SK-N-SH (cell line): Measurements from ENCODE around the gene VIM. TPM values are rescaled to one million over a fixed set of nuclear protein-coding genes. Genes with fewer than 3 reads are reported as not detected.

Source experiments
- CTCF ChIA-PET: fragments of 300-600, 350-600 bp; formaldehyde crosslinking; extraction: SDS; loops from one replicate; lab custom pipeline; 2021; lab: Yijun Ruan, JAX
- POLR2A ChIA-PET: fragments of 350-600 bp; sonication (Branson Sonifier 250); formaldehyde crosslinking; extraction: SDS; loops from one replicate; lab custom pipeline; 2020; ENCODE audit warnings: antibody characterized with exemption, inconsistent platforms; lab: Yijun Ruan, JAX
- DNase-seq: peaks from one replicate; pipeline ENCODE4 v3.0.0; 2012
- H2AFZ ChIP-seq: fragments of 200-600 bp; sonication (generic); 2 replicates; pipeline ENCODE4 v1.8.1; 2016; ENCODE audit warnings: antibody characterized with exemption, mild to moderate bottlenecking, low read depth
- H3F3A ChIP-seq: fragments of 200-600 bp; sonication (generic); replicated peaks from 2 replicates; pipeline ENCODE3; 2016; ENCODE audit warnings: antibody characterized with exemption, mild to moderate bottlenecking; ENCODE audit not compliant: insufficient read depth
- H3K27ac ChIP-seq, 2 experiments: fragments of 200-500 bp in 1 of 2; fragments of 200-600 bp in 1 of 2; sonication (Bioruptor generic) in 1 of 2; sonication (generic), shearing (Covaris generic) in 1 of 2; 2 replicates each; pipeline versions ENCODE4 v1.5.1 to v1.6.1; 2014 to 2016; ENCODE audit warnings: low read depth in 2 of 2, inconsistent platforms in 1 of 2, low read length in 1 of 2, mild to moderate bottlenecking in 1 of 2, mixed read lengths in 1 of 2
- H3K27me3 ChIP-seq: fragments of 200-600 bp; sonication (generic), shearing (Covaris generic); 2 replicates; pipeline ENCODE4 v1.6.1; 2016; ENCODE audit warnings: mixed run types; ENCODE audit not compliant: insufficient read depth
- H3K36me3 ChIP-seq, 2 experiments: fragments of 200-500 bp in 1 of 2; fragments of 200-600 bp in 1 of 2; sonication (Bioruptor generic) in 1 of 2; sonication (generic) in 1 of 2; replicated peaks in 1 of 2; 2 replicates each; pipeline versions ENCODE3 to v1.5.1; 2014 to 2016; ENCODE audit warnings: low read length in 1 of 2, mild to moderate bottlenecking in 1 of 2; ENCODE audit not compliant: insufficient read depth in 2 of 2, control insufficient read depth in 1 of 2
- H3K4me1 ChIP-seq, 2 experiments: fragments of 200-500 bp in 1 of 2; fragments of 200-600 bp in 1 of 2; sonication (Bioruptor generic) in 1 of 2; sonication (generic), shearing (Covaris generic) in 1 of 2; 2 replicates each; pipeline versions ENCODE4 v1.5.1 to v1.6.1; 2014 to 2016; ENCODE audit warnings: low read depth in 1 of 2, low read length in 1 of 2, mixed run types in 1 of 2; ENCODE audit not compliant: insufficient read depth in 2 of 2, control insufficient read depth in 1 of 2
- H3K4me2 ChIP-seq: fragments of 200-600 bp; sonication (generic), shearing (Covaris generic); 2 replicates; pipeline ENCODE4 v1.6.1; 2017; ENCODE audit warnings: mixed run types
- H3K4me3 ChIP-seq, 2 experiments: fragments of 200-500 bp in 1 of 2; fragments of 200-600 bp in 1 of 2; sonication (Bioruptor generic) in 1 of 2; sonication (generic), shearing (Covaris generic) in 1 of 2; 2 replicates each; pipeline versions ENCODE4 v1.5.1 to v1.8.1; 2014 to 2016; ENCODE audit warnings: low read depth in 2 of 2, inconsistent platforms in 1 of 2, low read length in 1 of 2, mild to moderate bottlenecking in 1 of 2, mixed read lengths in 1 of 2, moderate library complexity in 1 of 2
- H3K79me2 ChIP-seq: fragments of 200-600 bp; sonication (generic); 2 replicates; pipeline ENCODE4 v1.8.1; 2017; ENCODE audit warnings: mild to moderate bottlenecking; ENCODE audit not compliant: insufficient read depth
- H3K9ac ChIP-seq: fragments of 200-600 bp; sonication (generic); 2 replicates; pipeline ENCODE4 v1.6.1; 2017; ENCODE audit warnings: mixed run types
- H3K9me2 ChIP-seq: fragments of 200-600 bp; sonication (generic); 2 replicates; pipeline ENCODE4 v1.6.1; 2017; ENCODE audit warnings: mixed run types
- H3K9me3 ChIP-seq: fragments of 200-600 bp; sonication (generic); 2 replicates; pipeline ENCODE4 v1.6.1; 2017; ENCODE audit warnings: mixed run types, mild to moderate bottlenecking, moderate library complexity
- H4K20me1 ChIP-seq: fragments of 200-600 bp; sonication (generic); 2 replicates; pipeline ENCODE4 v1.6.1; 2017; ENCODE audit warnings: mild to moderate bottlenecking, mixed run types; ENCODE audit not compliant: insufficient read depth
- CHD2 ChIP-seq: fragments of 150-350 bp; IDR thresholded peaks from 2 replicates; pipeline ENCODE4 v1.6.1; 2018; ENCODE audit warnings: low read length; ENCODE audit not compliant: partially characterized antibody
- CTCF ChIP-seq: fragments of 200-600 bp; sonication (generic); IDR thresholded peaks from 2 replicates; pipeline ENCODE4 v1.6.1; 2017; ENCODE audit warnings: antibody characterized with exemption, mild to moderate bottlenecking, moderate library complexity
- ELF1 ChIP-seq: IDR thresholded peaks from 2 replicates; pipeline ENCODE4 v1.4.0; 2012
- EP300 ChIP-seq, 2 experiments: IDR thresholded peaks; 2 replicates each; pipeline versions ENCODE4 v1.4.0 to v1.6.1; 2012; ENCODE audit warnings: borderline replicate concordance in 1 of 2, low read depth in 1 of 2, low read length in 1 of 2
- FOSL2 ChIP-seq: IDR thresholded peaks from 2 replicates; pipeline ENCODE4 v1.4.0; 2012; ENCODE audit warnings: low read depth, mild to moderate bottlenecking, moderate library complexity, borderline replicate concordance
- FOXJ3 ChIP-seq: sonication (generic); formaldehyde crosslinking; IDR thresholded peaks from 2 replicates; pipeline ENCODE4 v1.5.1; 2020; ENCODE audit warnings: mild to moderate bottlenecking, missing genetic modification reagents
- FOXM1 ChIP-seq: IDR thresholded peaks from 2 replicates; pipeline ENCODE4 v1.4.0; 2012; ENCODE audit warnings: low read depth, mild to moderate bottlenecking
- GATA2 ChIP-seq: sonication (generic); formaldehyde crosslinking; IDR thresholded peaks from 2 replicates; pipeline ENCODE4 v1.5.0; 2020; ENCODE audit warnings: mild to moderate bottlenecking, missing genetic modification reagents
- JUND ChIP-seq: IDR thresholded peaks from 2 replicates; pipeline ENCODE4 v1.4.0; 2012
- MEF2A ChIP-seq: IDR thresholded peaks from 2 replicates; pipeline ENCODE4 v1.4.0; 2012; ENCODE audit warnings: low read depth, borderline replicate concordance
- NFIC ChIP-seq: IDR thresholded peaks from 2 replicates; pipeline ENCODE4 v1.4.0; 2012; ENCODE audit warnings: borderline replicate concordance
- PBX3 ChIP-seq: IDR thresholded peaks from 2 replicates; pipeline ENCODE4; 2012
- POLR2AphosphoS5 ChIP-seq: IDR thresholded peaks from 2 replicates; pipeline ENCODE4 v1.6.1; 2012; ENCODE audit warnings: low read depth, low read length
- RCOR1 ChIP-seq: fragments of 150-350 bp; IDR thresholded peaks from 2 replicates; pipeline ENCODE4 v1.6.1; 2017; ENCODE audit warnings: antibody characterized with exemption, low read length
- RFX5 ChIP-seq: IDR thresholded peaks from 2 replicates; pipeline ENCODE4 v1.6.1; 2012; ENCODE audit warnings: mild to moderate bottlenecking, improper control_type of control experiment, low read length
- RXRA ChIP-seq: IDR thresholded peaks from 2 replicates; pipeline ENCODE4 v1.4.0; 2012; ENCODE audit warnings: low read depth, mild to moderate bottlenecking, borderline replicate concordance
- SIN3A ChIP-seq: IDR thresholded peaks from 2 replicates; pipeline ENCODE4 v1.6.1; 2012; ENCODE audit warnings: low read depth, mild to moderate bottlenecking, low read length, moderate library complexity, borderline replicate concordance
- TCF12 ChIP-seq: IDR thresholded peaks from 2 replicates; pipeline ENCODE4 v1.4.0; 2012
- TEAD4 ChIP-seq: IDR thresholded peaks from 2 replicates; pipeline ENCODE4 v1.4.0; 2012; ENCODE audit warnings: mild to moderate bottlenecking, borderline replicate concordance; ENCODE audit not compliant: insufficient read depth
- YY1 ChIP-seq: IDR thresholded peaks from 2 replicates; pipeline ENCODE4 v1.4.0; 2012; ENCODE audit warnings: low read depth, mild to moderate bottlenecking
- WGBS: methylation state at CpG from one replicate; pipeline ENCODE4 v1.1.6; 2017; ENCODE audit warnings: low lambda C conversion rate; 5-methylcytosine and 5-hydroxymethylcytosine counted together
- polyA plus RNA-seq, 3 experiments: library from polyadenylated mRNA; depleted of rRNA; stranded (reverse); fragments of >200 nt; gene quantifications; 2 replicates each; pipeline ENCODE4 v1.2.3, GENCODE V29; 2012
- TF ChIP-seq, protein P1 (sequence below): fragments of 150-350 bp; IDR thresholded peaks from 2 replicates; pipeline ENCODE4 v1.6.1; 2016; ENCODE audit warnings: mild to moderate bottlenecking, low read depth, low read length
- TF ChIP-seq, protein P2 (sequence below): IDR thresholded peaks from 2 replicates; pipeline ENCODE4 v1.4.0; 2012; ENCODE audit warnings: low read depth

Gene VIM
- polyA plus RNA-seq, 1 of the 3 experiments (the other 2 are of a cell fraction): 5,016 TPM

GRCh38 chr10:17216901-17217395 lies 11.1 kb upstream of the VIM start:
- 72% methylated on average over 6 of the region's 6 CpGs for WGBS
- peaks cover 0 to 73% of the 10 kb centered on the region in 2 experiments; a peak in 3 of 4 replicates for H3K4me1 ChIP-seq
- H3K79me2 ChIP-seq: peaks cover 26% of the 10 kb centered on the region
- no peak overlapping the region for H3K4me3 ChIP-seq
- H3K9me2 ChIP-seq: no peaks in the 10 kb centered on the region
- peaks cover 78% of the 10 kb centered on the region for H3F3A ChIP-seq
- peak overlapping the region; percentile 78 to 100; a peak in 3 of 4 replicates for H3K27ac ChIP-seq
- TF ChIP-seq ELF1 (no peak), POLR2AphosphoS5 (no peak), FOXJ3 (no peak), JUND (no peak), YY1 (no peak), CTCF (no peak), MEF2A (no peak), GATA2 (CRISPR knock-in tag) (no peak), TEAD4 (no peak), RCOR1 (no peak), TCF12 (no peak), SIN3A (no peak)
- TF ChIP-seq, protein P1, sequence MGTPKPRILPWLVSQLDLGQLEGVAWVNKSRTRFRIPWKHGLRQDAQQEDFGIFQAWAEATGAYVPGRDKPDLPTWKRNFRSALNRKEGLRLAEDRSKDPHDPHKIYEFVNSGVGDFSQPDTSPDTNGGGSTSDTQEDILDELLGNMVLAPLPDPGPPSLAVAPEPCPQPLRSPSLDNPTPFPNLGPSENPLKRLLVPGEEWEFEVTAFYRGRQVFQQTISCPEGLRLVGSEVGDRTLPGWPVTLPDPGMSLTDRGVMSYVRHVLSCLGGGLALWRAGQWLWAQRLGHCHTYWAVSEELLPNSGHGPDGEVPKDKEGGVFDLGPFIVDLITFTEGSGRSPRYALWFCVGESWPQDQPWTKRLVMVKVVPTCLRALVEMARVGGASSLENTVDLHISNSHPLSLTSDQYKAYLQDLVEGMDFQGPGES: no peak
- TF ChIP-seq, protein P2, sequence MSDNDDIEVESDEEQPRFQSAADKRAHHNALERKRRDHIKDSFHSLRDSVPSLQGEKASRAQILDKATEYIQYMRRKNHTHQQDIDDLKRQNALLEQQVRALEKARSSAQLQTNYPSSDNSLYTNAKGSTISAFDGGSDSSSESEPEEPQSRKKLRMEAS: no peak
- ChIA-PET POLR2A (no interaction called here), CTCF (no interaction called here)
- no peaks in the 10 kb centered on the region for H3K9me3 ChIP-seq
- H2AFZ ChIP-seq: no peak overlapping the region
- no peaks in the 10 kb centered on the region for H3K27me3 ChIP-seq
- peak overlapping the region; percentile 61; the same call in 1 of the 2 replicates for H3K4me2 ChIP-seq
- peak overlapping the region; percentile 89 for H3K9ac ChIP-seq
- DNase-seq: no peak
- H3K36me3 ChIP-seq: no peaks in the 10 kb centered on the region
- H4K20me1 ChIP-seq: no peaks in the 10 kb centered on the region

GRCh38 chr10:17217631-17218232 lies 10.3 kb upstream of the VIM start:
- H3K9me2 ChIP-seq: no peaks in the 10 kb centered on the region
- peak in 1 of 2 experiments; percentile 84; a peak in 2 of 4 replicates for TF ChIP-seq EP300 (IDR thresholded peaks at IDR 0.05; ENCODE audit: borderline replicate concordance in 1 of 2, low read depth in 1 of 2, low read length in 1 of 2)
- TF ChIP-seq RXRA: no peak
- no peak for TF ChIP-seq RFX5
- TF ChIP-seq MEF2A: 0 out of 2 replicates have a peak, but pooled peaks have one; percentile 17
- peak; percentile 48 for TF ChIP-seq PBX3
- peak; percentile 54; the same call in 1 of the 2 replicates for TF ChIP-seq TEAD4
- 0 out of 2 replicates have a peak, but pooled peaks have one; percentile 21 for TF ChIP-seq FOXM1
- TF ChIP-seq CHD2: no peak
- peak; percentile 86 for TF ChIP-seq JUND
- peak; percentile 30; the same call in 1 of the 2 replicates for TF ChIP-seq NFIC
- TF ChIP-seq TCF12: peak; percentile 71
- peak; percentile 85 for TF ChIP-seq FOSL2
- TF ChIP-seq YY1: peak; percentile 28; the same call in 1 of the 2 replicates
- TF ChIP-seq SIN3A: no peak
- TF ChIP-seq RCOR1: no peak
- TF ChIP-seq, all 33 proteins: peak for 10
- ChIA-PET POLR2A (no interaction called here), CTCF (no interaction called here)
- peaks cover 78% of the 10 kb centered on the region for H3F3A ChIP-seq
- no peaks in the 10 kb centered on the region for H3K36me3 ChIP-seq
- H4K20me1 ChIP-seq: no peaks in the 10 kb centered on the region
- H2AFZ ChIP-seq: no peak overlapping the region
- H3K27me3 ChIP-seq: no peaks in the 10 kb centered on the region
- DNase-seq: no peak
- peak overlapping the region; percentile 89 for H3K9ac ChIP-seq
- H3K79me2 ChIP-seq: peaks cover 24% of the 10 kb centered on the region
- peak overlapping the region; percentile 7 to 100; a peak in 2 of 4 replicates for H3K27ac ChIP-seq
- peak overlapping the region; percentile 61 for H3K4me2 ChIP-seq
- no peaks in the 10 kb centered on the region for H3K9me3 ChIP-seq
- peaks cover 0 to 70% of the 10 kb centered on the region in 2 experiments; a peak in 3 of 4 replicates for H3K4me1 ChIP-seq
- no peak overlapping the region for H3K4me3 ChIP-seq
- WGBS: 92% methylated on average over 1 of the region's 1 CpG
